HCT116 (cell line): Measurements from ENCODE around the gene AKT3. TPM values are rescaled to one million over a fixed set of nuclear protein-coding genes. Genes with fewer than 3 reads are reported as not detected.

Experiments used
- ATAC-seq: fragments of 200-7000 bp; cut with Tn5 transposase; 2 replicates; pipeline ENCODE4 v1.9.1; 2020; ENCODE audit warnings: mild to moderate bottlenecking, moderate library complexity
- BruUV-seq: library from RNA; stranded (reverse); fragments of 400-500 nt; replicated peaks from 2 replicates; lab custom pipeline; 2021; lab: Mats Ljungman, UMichigan
- CTCF ChIA-PET: fragments of 300-600 bp; sonication (Branson Sonifier 250); formaldehyde crosslinking; loops from one replicate; lab custom pipeline; 2021; ENCODE audit warnings: antibody characterized with exemption; lab: Charles Lee
- POLR2A ChIA-PET: fragments of 300-600, 350-600 bp; sonication (Branson Sonifier 250); formaldehyde crosslinking; loops from one replicate; lab custom pipeline; 2021; ENCODE audit warnings: antibody characterized with exemption; lab: Charles Lee
- RAD21 ChIA-PET, 2 experiments: fragments of 300-600 bp; sonication (Branson Sonifier 250); formaldehyde crosslinking; loops; one replicate each; lab custom pipeline; 2023; ENCODE audit warnings: low total read pairs in 2 of 2; ENCODE audit not compliant: uncharacterized antibody in 2 of 2, unreplicated experiment in 2 of 2, low non-redundant PET in 1 of 2; lab: Charles Lee
- DNase-seq: peaks from one replicate; pipeline ENCODE4 v3.0.0-alpha.2; 2010; ENCODE audit warnings: low read depth, low spot score
- H2AFZ ChIP-seq: fragments of 200-600 bp; shearing (Covaris generic), sonication (generic); 2 replicates; pipeline ENCODE4 v1.6.1; 2017; ENCODE audit warnings: low read depth, mixed run types, mixed read lengths, antibody characterized with exemption, low read length; ENCODE audit not compliant: poor library complexity, severe bottlenecking
- H3K27ac ChIP-seq: 2 replicates; pipeline ENCODE4 v1.5.1; 2012; ENCODE audit warnings: low read depth, low read length
- H3K27me3 ChIP-seq: fragments of 200-600 bp; sonication (generic); 2 replicates; pipeline ENCODE4 v1.6.1; 2016; ENCODE audit warnings: mixed run types, low read length, mixed read lengths; ENCODE audit not compliant: insufficient read depth
- H3K36me3 ChIP-seq, 2 experiments: fragments of 200-500 bp in 1 of 2; fragments of 200-600 bp in 1 of 2; sonication (Bioruptor generic) in 1 of 2; sonication (generic) in 1 of 2; 2 replicates each; pipeline versions ENCODE4 v1.5.1 to v1.6.1; 2014 to 2016; ENCODE audit warnings: low read length in 2 of 2, inconsistent platforms in 1 of 2, mixed read lengths in 1 of 2, mixed run types in 1 of 2; ENCODE audit not compliant: insufficient read depth in 2 of 2, control insufficient read depth in 1 of 2
- H3K4me1 ChIP-seq, 2 experiments: fragments of 200-600 bp in 1 of 2; sonication (generic) in 1 of 2; 2 replicates each; pipeline versions ENCODE4 v1.5.1 to v1.6.1; 2012 to 2017; ENCODE audit warnings: low read length in 2 of 2, inconsistent platforms in 1 of 2, mild to moderate bottlenecking in 1 of 2, mixed read lengths in 1 of 2, mixed run types in 1 of 2, moderate library complexity in 1 of 2; ENCODE audit not compliant: insufficient read depth in 2 of 2, control insufficient read depth in 1 of 2
- H3K4me2 ChIP-seq: fragments of 200-600 bp; sonication (generic); 2 replicates; pipeline ENCODE4 v1.6.1; 2017; ENCODE audit warnings: mixed run types, low read length, mixed read lengths
- H3K4me3 ChIP-seq, 2 experiments: fragments of 200-600 bp in 1 of 2; sonication (generic) in 1 of 2; replicated peaks in 1 of 2; 2 replicates each; pipeline ENCODE4 v1.5.1; 2011 to 2016; ENCODE audit warnings: low read length in 2 of 2, control low read depth in 1 of 2, low read depth in 1 of 2, mild to moderate bottlenecking in 1 of 2, mixed read lengths in 1 of 2, mixed run types in 1 of 2
- H3K79me2 ChIP-seq: fragments of 200-600 bp; sonication (generic); 2 replicates; pipeline ENCODE4 v1.6.1; 2017; ENCODE audit warnings: mild to moderate bottlenecking, mixed run types, low read length, moderate library complexity, mixed read lengths; ENCODE audit not compliant: insufficient read depth
- H3K9ac ChIP-seq: fragments of 200-600 bp; sonication (generic); 2 replicates; pipeline ENCODE4 v1.6.1; 2016; ENCODE audit warnings: low read length, mixed read lengths
- H3K9me2 ChIP-seq: fragments of 200-600 bp; sonication (generic), shearing (Covaris generic); 2 replicates; pipeline ENCODE4 v1.6.1; 2017; ENCODE audit warnings: mixed run types, mild to moderate bottlenecking, moderate library complexity; ENCODE audit not compliant: insufficient read depth
- H3K9me3 ChIP-seq, 2 experiments: fragments of 200-500 bp in 1 of 2; fragments of 200-600 bp in 1 of 2; sonication (Bioruptor generic) in 1 of 2; sonication (generic) in 1 of 2; 2 replicates each; pipeline ENCODE4 v1.6.1; 2014 to 2017; ENCODE audit warnings: low read length in 2 of 2, mixed read lengths in 2 of 2, inconsistent platforms in 1 of 2, low read depth in 1 of 2, mild to moderate bottlenecking in 1 of 2, mixed run types in 1 of 2, moderate library complexity in 1 of 2; ENCODE audit not compliant: control insufficient read depth in 1 of 2, insufficient read depth in 1 of 2
- H4K20me1 ChIP-seq: fragments of 200-600 bp; sonication (generic), shearing (Covaris generic); 2 replicates; pipeline ENCODE4 v1.6.1; 2017; ENCODE audit warnings: mixed run types, mild to moderate bottlenecking, moderate library complexity; ENCODE audit not compliant: insufficient read depth
- CEBPB ChIP-seq: IDR thresholded peaks from 2 replicates; pipeline ENCODE4 v1.6.1; 2012; ENCODE audit warnings: low read depth
- EGR1 ChIP-seq: IDR thresholded peaks from 2 replicates; pipeline ENCODE4 v1.6.1; 2012; ENCODE audit warnings: low read depth
- ELF1 ChIP-seq: IDR thresholded peaks from 2 replicates; pipeline ENCODE4 v1.6.1; 2012; ENCODE audit warnings: low read depth, borderline replicate concordance
- FOSL1 ChIP-seq: IDR thresholded peaks from 2 replicates; pipeline ENCODE4 v1.6.1; 2012; ENCODE audit warnings: low read depth
- JUND ChIP-seq: IDR thresholded peaks from 2 replicates; pipeline ENCODE4 v1.6.1; 2012
- POLR2AphosphoS5 ChIP-seq: IDR thresholded peaks from 2 replicates; pipeline ENCODE4 v1.6.1; 2011; ENCODE audit warnings: mild to moderate bottlenecking, low read depth, low read length, moderate library complexity
- RAD21 ChIP-seq: IDR thresholded peaks from 2 replicates; pipeline ENCODE4 v1.6.1; 2012; ENCODE audit warnings: low read depth, mild to moderate bottlenecking
- SP1 ChIP-seq: IDR thresholded peaks from 2 replicates; pipeline ENCODE4 v1.6.1; 2012; ENCODE audit warnings: low read depth
- TCF7L2 ChIP-seq: IDR thresholded peaks from 2 replicates; pipeline ENCODE4 v1.7.0; 2011; ENCODE audit warnings: borderline replicate concordance, inconsistent platforms; ENCODE audit not compliant: insufficient read depth, insufficient read length; ENCODE audit errors: extremely low read depth
- YY1 ChIP-seq: IDR thresholded peaks from 2 replicates; pipeline ENCODE4 v1.6.1; 2011; ENCODE audit warnings: low read length, low read depth, moderate library complexity, mild to moderate bottlenecking; ENCODE audit not compliant: insufficient replicate concordance; ENCODE audit errors: extremely low read depth
- ZFX ChIP-seq: fragments of 450-650 bp; IDR thresholded peaks from 2 replicates; pipeline ENCODE4 v1.6.1; 2017
- ZNF274 ChIP-seq: fragments of 200-500 bp; sonication (Bioruptor generic); IDR thresholded peaks from 2 replicates; pipeline ENCODE4 v1.6.1; 2014; ENCODE audit warnings: mild to moderate bottlenecking, low read depth, low read length, inconsistent platforms
- intact Hi-C: fragments of 100-400 bp; cut with micrococcal nuclease; formaldehyde crosslinking; loops from 2 replicates; pipeline ENCODE4 v1.10.0; 2022
- total RNA-seq: library from RNA; stranded (reverse); gene quantifications from one replicate; pipeline ENCODE4 v1.2.1, GENCODE V29; 2021; ENCODE audit not compliant: unreplicated experiment
- TF ChIP-seq, protein P1 (sequence below): IDR thresholded peaks from 2 replicates; pipeline ENCODE4 v1.6.1; 2012
- TF ChIP-seq, protein P2 (sequence below): IDR thresholded peaks from 2 replicates; pipeline ENCODE4 v1.6.1; 2011; ENCODE audit warnings: mild to moderate bottlenecking, low read length, moderate library complexity; ENCODE audit not compliant: insufficient replicate concordance; ENCODE audit errors: extremely low read depth
- TF ChIP-seq, protein P3 (sequence below): IDR thresholded peaks from 2 replicates; pipeline ENCODE4 v1.6.1; 2012; ENCODE audit warnings: low read depth
- TF ChIP-seq, protein P4 (sequence below): IDR thresholded peaks from 2 replicates; pipeline ENCODE4 v1.6.1; 2012

Gene AKT3
- total RNA-seq, 1 experiment from 2014 or later: 0.49 TPM

DNA sequence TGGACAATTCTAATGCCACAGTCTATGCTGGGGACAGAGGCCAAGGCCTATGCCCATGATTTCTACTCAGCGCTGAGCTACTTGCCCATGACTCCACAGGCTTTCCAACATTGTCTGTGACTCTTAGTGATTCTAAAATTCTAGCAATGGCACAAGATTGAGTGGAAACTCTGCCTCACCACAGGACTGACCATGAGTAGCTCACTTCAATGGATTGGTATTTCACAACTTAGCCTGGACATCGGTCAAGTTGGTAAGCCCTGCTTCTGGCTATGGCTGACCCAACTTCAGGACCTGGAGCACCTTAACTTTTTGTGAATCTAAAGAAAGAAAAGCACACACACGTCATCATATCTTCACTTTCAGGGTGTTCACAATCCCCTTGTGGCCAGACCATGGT lies 339.1 kb downstream of the AKT3 start:
- CTCF ChIA-PET: no interaction called here
- Histone ChIP-seq H3K27ac (no peak overlapping the region), H3K27me3 (peaks cover 5% of the 10 kb centered on the region; the same call in 1 of the 2 replicates), H3K9me2 (no peaks in the 10 kb centered on the region), H3K9me3 (no peaks in the 10 kb centered on the region), H4K20me1 (no peaks in the 10 kb centered on the region), H3K4me1 (no peaks in the 10 kb centered on the region), H3K4me2 (no peak overlapping the region), H3K36me3 (no peaks in the 10 kb centered on the region), H3K79me2 (no peaks in the 10 kb centered on the region), H2AFZ (no peak overlapping the region), H3K4me3 (no peak overlapping the region), H3K9ac (no peak overlapping the region)
- DNase-seq: no peak
- RAD21 ChIA-PET: no interaction called here
- TF ChIP-seq TCF7L2 (no peak), ELF1 (no peak), YY1 (no peak), CEBPB (no peak), SP1 (no peak), EGR1 (no peak), RAD21 (no peak), ZNF274 (no peak), ZFX (no peak), POLR2AphosphoS5 (no peak), JUND (no peak), FOSL1 (no peak)
- TF ChIP-seq, protein P1, sequence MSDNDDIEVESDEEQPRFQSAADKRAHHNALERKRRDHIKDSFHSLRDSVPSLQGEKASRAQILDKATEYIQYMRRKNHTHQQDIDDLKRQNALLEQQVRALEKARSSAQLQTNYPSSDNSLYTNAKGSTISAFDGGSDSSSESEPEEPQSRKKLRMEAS: no peak
- TF ChIP-seq, protein P2, sequence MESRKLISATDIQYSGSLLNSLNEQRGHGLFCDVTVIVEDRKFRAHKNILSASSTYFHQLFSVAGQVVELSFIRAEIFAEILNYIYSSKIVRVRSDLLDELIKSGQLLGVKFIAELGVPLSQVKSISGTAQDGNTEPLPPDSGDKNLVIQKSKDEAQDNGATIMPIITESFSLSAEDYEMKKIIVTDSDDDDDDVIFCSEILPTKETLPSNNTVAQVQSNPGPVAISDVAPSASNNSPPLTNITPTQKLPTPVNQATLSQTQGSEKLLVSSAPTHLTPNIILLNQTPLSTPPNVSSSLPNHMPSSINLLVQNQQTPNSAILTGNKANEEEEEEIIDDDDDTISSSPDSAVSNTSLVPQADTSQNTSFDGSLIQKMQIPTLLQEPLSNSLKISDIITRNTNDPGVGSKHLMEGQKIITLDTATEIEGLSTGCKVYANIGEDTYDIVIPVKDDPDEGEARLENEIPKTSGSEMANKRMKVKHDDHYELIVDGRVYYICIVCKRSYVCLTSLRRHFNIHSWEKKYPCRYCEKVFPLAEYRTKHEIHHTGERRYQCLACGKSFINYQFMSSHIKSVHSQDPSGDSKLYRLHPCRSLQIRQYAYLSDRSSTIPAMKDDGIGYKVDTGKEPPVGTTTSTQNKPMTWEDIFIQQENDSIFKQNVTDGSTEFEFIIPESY: no peak
- TF ChIP-seq, protein P3, sequence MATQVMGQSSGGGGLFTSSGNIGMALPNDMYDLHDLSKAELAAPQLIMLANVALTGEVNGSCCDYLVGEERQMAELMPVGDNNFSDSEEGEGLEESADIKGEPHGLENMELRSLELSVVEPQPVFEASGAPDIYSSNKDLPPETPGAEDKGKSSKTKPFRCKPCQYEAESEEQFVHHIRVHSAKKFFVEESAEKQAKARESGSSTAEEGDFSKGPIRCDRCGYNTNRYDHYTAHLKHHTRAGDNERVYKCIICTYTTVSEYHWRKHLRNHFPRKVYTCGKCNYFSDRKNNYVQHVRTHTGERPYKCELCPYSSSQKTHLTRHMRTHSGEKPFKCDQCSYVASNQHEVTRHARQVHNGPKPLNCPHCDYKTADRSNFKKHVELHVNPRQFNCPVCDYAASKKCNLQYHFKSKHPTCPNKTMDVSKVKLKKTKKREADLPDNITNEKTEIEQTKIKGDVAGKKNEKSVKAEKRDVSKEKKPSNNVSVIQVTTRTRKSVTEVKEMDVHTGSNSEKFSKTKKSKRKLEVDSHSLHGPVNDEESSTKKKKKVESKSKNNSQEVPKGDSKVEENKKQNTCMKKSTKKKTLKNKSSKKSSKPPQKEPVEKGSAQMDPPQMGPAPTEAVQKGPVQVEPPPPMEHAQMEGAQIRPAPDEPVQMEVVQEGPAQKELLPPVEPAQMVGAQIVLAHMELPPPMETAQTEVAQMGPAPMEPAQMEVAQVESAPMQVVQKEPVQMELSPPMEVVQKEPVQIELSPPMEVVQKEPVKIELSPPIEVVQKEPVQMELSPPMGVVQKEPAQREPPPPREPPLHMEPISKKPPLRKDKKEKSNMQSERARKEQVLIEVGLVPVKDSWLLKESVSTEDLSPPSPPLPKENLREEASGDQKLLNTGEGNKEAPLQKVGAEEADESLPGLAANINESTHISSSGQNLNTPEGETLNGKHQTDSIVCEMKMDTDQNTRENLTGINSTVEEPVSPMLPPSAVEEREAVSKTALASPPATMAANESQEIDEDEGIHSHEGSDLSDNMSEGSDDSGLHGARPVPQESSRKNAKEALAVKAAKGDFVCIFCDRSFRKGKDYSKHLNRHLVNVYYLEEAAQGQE: no peak
- TF ChIP-seq, protein P4, sequence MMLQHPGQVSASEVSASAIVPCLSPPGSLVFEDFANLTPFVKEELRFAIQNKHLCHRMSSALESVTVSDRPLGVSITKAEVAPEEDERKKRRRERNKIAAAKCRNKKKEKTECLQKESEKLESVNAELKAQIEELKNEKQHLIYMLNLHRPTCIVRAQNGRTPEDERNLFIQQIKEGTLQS: no peak
- no peak for ATAC-seq
- no TSS peak for BruUV-seq
- POLR2A ChIA-PET: no interaction called here
- intact Hi-C loops: no loop called here
